Fibroblast of lung (primary cell): Measurements from ENCODE around the gene ITPR3.

Experiments used
- CTCF ChIP-seq, 2 donors: IDR thresholded peaks in 1 of 2; conservative IDR thresholded peaks in 1 of 2; 1 replicate in 1 of 2; 2 replicates in 1 of 2; pipeline ENCODE4 v1.5.1; 2011 to 2012; ENCODE audit warnings: low read length in 2 of 2, control low read depth in 1 of 2, inconsistent platforms in 1 of 2, low read depth in 1 of 2, mild to moderate bottlenecking in 1 of 2
- EZH2 ChIP-seq: IDR thresholded peaks from 2 replicates; pipeline ENCODE4 v1.5.1; 2012; ENCODE audit warnings: low read length, control low read depth, mild to moderate bottlenecking; ENCODE audit errors: missing control alignments

GRCh38 chr6:33578588-33579011 is 42.5 kb upstream of the ITPR3 start:
- TF ChIP-seq CTCF (conservative IDR thresholded peaks at IDR 0.05 in 1 of 2, IDR thresholded peaks at IDR 0.05 in 1 of 2; ENCODE audit: low read depth in 1 of 2, low read length in 2 of 2) (no peak), EZH2 (no peak)
